ENCODE results near the gene PER3. TPM values are rescaled to one million over a fixed set of nuclear protein-coding genes. Genes with fewer than 3 reads are reported as not detected.

Gene PER3
- total and polyA plus RNA-seq, 5 donors from 2014 or later = 3.7 to 14.1 (median 4.1) TPM

GRCh38 chr1:7813677-7814373 is 29.7 kb downstream of the PER3 start:
- H3K36me3 ChIP-seq (ENCODE audit: control insufficient read depth, insufficient read depth, low read length) = peaks cover 20% of the 10 kb centered on the region
- no peaks in the 10 kb centered on the region for H3K4me1 ChIP-seq (ENCODE audit: control insufficient read depth, insufficient read depth, low read length, poor library complexity, severe bottlenecking)
- Mint-ChIP-seq H3K4me3 (no peak overlapping the region), H3K4me1 (no peaks in the 10 kb centered on the region), H3K9me3 (peaks cover 0 to 17% (median 5%) of the 10 kb centered on the region in 7 donors), H3K27me3 (no peaks in the 10 kb centered on the region), H3K27ac (no peak overlapping the region), H3K36me3 (peaks cover 27% of the 10 kb centered on the region)
- ATAC-seq (ENCODE audit: low read depth in 2 of 2) (no peak), DNase-seq (no peak)
- H3K27me3 ChIP-seq (ENCODE audit: control insufficient read depth, insufficient read depth, low read length) = no peaks in the 10 kb centered on the region
- H3K27ac ChIP-seq (ENCODE audit: insufficient read depth, low read length, poor library complexity, severe bottlenecking) = no peak overlapping the region
- H3K9me3 ChIP-seq (ENCODE audit: control insufficient read depth in 2 of 2, low read length in 2 of 2) = peaks cover 14% of the 10 kb centered on the region in 2 experiments
- H3K4me3 ChIP-seq (ENCODE audit: low read depth, low read length) = no peak overlapping the region

DNA sequence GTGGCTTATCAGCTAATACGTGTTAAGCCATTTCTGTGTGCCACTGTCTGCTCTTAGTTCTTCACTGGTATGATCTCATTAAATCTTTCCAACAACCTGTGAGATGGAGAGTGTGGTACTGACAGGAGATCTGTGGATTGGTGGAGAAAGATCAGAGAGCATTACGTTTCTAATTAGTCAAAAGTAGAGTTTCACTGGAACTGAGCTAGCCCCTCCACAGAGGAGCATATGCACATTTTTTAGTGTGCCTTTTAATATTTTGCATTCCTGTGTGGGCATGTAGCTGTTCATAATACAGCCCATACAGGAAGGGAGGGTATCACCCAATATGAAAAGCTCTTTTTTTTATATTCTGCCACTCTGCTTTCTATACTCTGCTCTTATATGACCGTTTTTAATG is 37.2 kb downstream of the PER3 start:
- no peak for ATAC-seq (ENCODE audit: low read depth in 2 of 2)
- no peaks in the 10 kb centered on the region for H3K27me3 Mint-ChIP-seq
- H3K36me3 Mint-ChIP-seq = peaks cover 41% of the 10 kb centered on the region

GRCh38 chr1:7824701-7825100 is 40.6 kb downstream of the PER3 start:
- ATAC-seq (ENCODE audit: low read depth in 2 of 2) (no peak), DNase-seq (no peak)
- Histone ChIP-seq H3K4me1 (ENCODE audit: control insufficient read depth, insufficient read depth, low read length, poor library complexity, severe bottlenecking) (no peaks in the 10 kb centered on the region), H3K4me3 (ENCODE audit: low read depth, low read length) (no peak overlapping the region), H3K36me3 (ENCODE audit: control insufficient read depth, insufficient read depth, low read length) (peaks cover 7% of the 10 kb centered on the region), H3K27me3 (ENCODE audit: control insufficient read depth, insufficient read depth, low read length) (no peaks in the 10 kb centered on the region), H3K9me3 (ENCODE audit: control insufficient read depth in 2 of 2, low read length in 2 of 2) (no peaks in the 10 kb centered on the region), H3K27ac (ENCODE audit: insufficient read depth, low read length, poor library complexity, severe bottlenecking) (no peak overlapping the region)
- no peak overlapping the region for H3K27ac Mint-ChIP-seq
- H3K36me3 Mint-ChIP-seq = peaks cover 58% of the 10 kb centered on the region
- no peaks in the 10 kb centered on the region for H3K9me3 Mint-ChIP-seq
- H3K4me1 Mint-ChIP-seq = peaks cover 0 to 4% (median 0%) of the 10 kb centered on the region in 4 donors
- H3K27me3 Mint-ChIP-seq = no peaks in the 10 kb centered on the region
- H3K4me3 Mint-ChIP-seq = no peak overlapping the region

More for the DNA sequence above, 37.2 kb downstream of the PER3 start:
- Mint-ChIP-seq H3K4me3 (no peak overlapping the region), H3K4me1 (peaks cover 0 to 3% (median 0%) of the 10 kb centered on the region in 4 donors), H3K9me3 (no peaks in the 10 kb centered on the region), H3K27ac (no peak overlapping the region)
- DNase-seq = no peak
- Histone ChIP-seq H3K4me3 (ENCODE audit: low read depth, low read length) (no peak overlapping the region), H3K9me3 (ENCODE audit: control insufficient read depth in 2 of 2, low read length in 2 of 2) (no peaks in the 10 kb centered on the region), H3K36me3 (ENCODE audit: control insufficient read depth, insufficient read depth, low read length) (peaks cover 7% of the 10 kb centered on the region), H3K27me3 (ENCODE audit: control insufficient read depth, insufficient read depth, low read length) (no peaks in the 10 kb centered on the region), H3K27ac (ENCODE audit: insufficient read depth, low read length, poor library complexity, severe bottlenecking) (no peak overlapping the region), H3K4me1 (ENCODE audit: control insufficient read depth, insufficient read depth, low read length, poor library complexity, severe bottlenecking) (no peaks in the 10 kb centered on the region)

GRCh38 chr1:7826363-7826762 is 42.3 kb downstream of the PER3 start:
- peak overlapping the region; percentile 51 for H3K4me3 ChIP-seq (ENCODE audit: low read depth, low read length)
- Mint-ChIP-seq H3K27me3 (no peaks in the 10 kb centered on the region), H3K36me3 (peaks cover 50% of the 10 kb centered on the region), H3K27ac (peak overlapping the region in 2 of 3 donors; percentile 74 to 75), H3K9me3 (no peaks in the 10 kb centered on the region), H3K4me1 (peaks cover 0 to 7% (median 2%) of the 10 kb centered on the region in 4 donors), H3K4me3 (peak overlapping the region; percentile 56 to 92 (median 82))
- ATAC-seq (ENCODE audit: low read depth in 2 of 2) (no peak), DNase-seq (no peak)
- H3K36me3 ChIP-seq (ENCODE audit: control insufficient read depth, insufficient read depth, low read length) = peaks cover 9% of the 10 kb centered on the region
- no peaks in the 10 kb centered on the region for H3K4me1 ChIP-seq (ENCODE audit: control insufficient read depth, insufficient read depth, low read length, poor library complexity, severe bottlenecking)
- no peaks in the 10 kb centered on the region for H3K27me3 ChIP-seq (ENCODE audit: control insufficient read depth, insufficient read depth, low read length)
- H3K27ac ChIP-seq (ENCODE audit: insufficient read depth, low read length, poor library complexity, severe bottlenecking) = no peak overlapping the region
- no peaks in the 10 kb centered on the region for H3K9me3 ChIP-seq (ENCODE audit: control insufficient read depth in 2 of 2, low read length in 2 of 2)

GRCh38 chr1:7827126-7827955 is 43.2 kb downstream of the PER3 start:
- H3K36me3 ChIP-seq (ENCODE audit: control insufficient read depth, insufficient read depth, low read length) = peaks cover 12% of the 10 kb centered on the region
- no peaks in the 10 kb centered on the region for H3K4me1 ChIP-seq (ENCODE audit: control insufficient read depth, insufficient read depth, low read length, poor library complexity, severe bottlenecking)
- H3K27me3 Mint-ChIP-seq = no peaks in the 10 kb centered on the region
- peak overlapping the region; percentile 51 for H3K4me3 ChIP-seq (ENCODE audit: low read depth, low read length)
- no peaks in the 10 kb centered on the region for H3K27me3 ChIP-seq (ENCODE audit: control insufficient read depth, insufficient read depth, low read length)
- ATAC-seq (ENCODE audit: low read depth in 2 of 2) (peak in 1 of 2 donors; percentile 52), DNase-seq (peak; percentile 12 to 39 (median 15))
- peak overlapping the region; percentile 80 to 92 (median 84) for H3K4me3 Mint-ChIP-seq
- H3K36me3 Mint-ChIP-seq = peaks cover 48% of the 10 kb centered on the region
- peaks cover 0 to 9% (median 2%) of the 10 kb centered on the region in 4 donors for H3K4me1 Mint-ChIP-seq
- H3K9me3 ChIP-seq (ENCODE audit: control insufficient read depth in 2 of 2, low read length in 2 of 2) = no peaks in the 10 kb centered on the region
- peak overlapping the region; percentile 31 for H3K27ac ChIP-seq (ENCODE audit: insufficient read depth, low read length, poor library complexity, severe bottlenecking)
- no peaks in the 10 kb centered on the region for H3K9me3 Mint-ChIP-seq
- H3K27ac Mint-ChIP-seq = peak overlapping the region; percentile 75 to 92 (median 89)

GRCh38 chr1:7831458-7831857 is 47.4 kb downstream of the PER3 start:
- Histone ChIP-seq H3K27ac (ENCODE audit: insufficient read depth, low read length, poor library complexity, severe bottlenecking) (no peak overlapping the region), H3K4me3 (ENCODE audit: low read depth, low read length) (no peak overlapping the region), H3K27me3 (ENCODE audit: control insufficient read depth, insufficient read depth, low read length) (no peaks in the 10 kb centered on the region), H3K4me1 (ENCODE audit: control insufficient read depth, insufficient read depth, low read length, poor library complexity, severe bottlenecking) (no peaks in the 10 kb centered on the region), H3K9me3 (ENCODE audit: control insufficient read depth in 2 of 2, low read length in 2 of 2) (no peaks in the 10 kb centered on the region), H3K36me3 (ENCODE audit: control insufficient read depth, insufficient read depth, low read length) (peaks cover 12% of the 10 kb centered on the region)
- no peak for ATAC-seq (ENCODE audit: low read depth in 2 of 2)
- Mint-ChIP-seq H3K27me3 (no peaks in the 10 kb centered on the region), H3K4me3 (no peak overlapping the region), H3K9me3 (no peaks in the 10 kb centered on the region), H3K4me1 (peaks cover 0 to 9% (median 2%) of the 10 kb centered on the region in 4 donors), H3K27ac (no peak overlapping the region), H3K36me3 (peaks cover 46% of the 10 kb centered on the region)
- no peak for DNase-seq

DNA sequence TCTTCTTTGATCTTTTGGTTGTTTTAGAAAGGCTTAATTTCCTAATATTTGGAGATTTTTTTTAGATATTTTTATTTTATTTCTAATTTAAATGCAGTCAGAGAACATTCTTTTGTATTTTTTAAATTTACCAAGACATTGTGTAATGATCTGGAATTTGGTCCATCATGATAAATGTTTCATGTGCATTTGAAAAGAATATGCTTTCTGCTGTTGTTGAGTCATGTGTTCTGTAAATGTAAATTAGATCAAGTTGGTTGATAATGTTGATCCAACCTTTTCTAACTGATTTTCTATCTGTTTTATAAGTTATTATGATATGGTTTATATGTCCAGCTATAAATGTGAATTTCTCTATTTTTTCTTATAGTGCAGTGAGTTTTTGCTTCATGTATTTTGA is 48.9 kb downstream of the PER3 start:
- H3K36me3 Mint-ChIP-seq = peaks cover 45% of the 10 kb centered on the region
- no peak overlapping the region for H3K27ac Mint-ChIP-seq
- H3K4me3 Mint-ChIP-seq = no peak overlapping the region
- no peaks in the 10 kb centered on the region for H3K27me3 Mint-ChIP-seq
- H3K36me3 ChIP-seq (ENCODE audit: control insufficient read depth, insufficient read depth, low read length) = peaks cover 21% of the 10 kb centered on the region
- H3K9me3 Mint-ChIP-seq = peaks cover 0 to 5% (median 2%) of the 10 kb centered on the region in 7 donors
- DNase-seq (no peak), ATAC-seq (ENCODE audit: low read depth in 2 of 2) (no peak)
- peaks cover 0 to 9% (median 2%) of the 10 kb centered on the region in 4 donors for H3K4me1 Mint-ChIP-seq
- H3K4me3 ChIP-seq (ENCODE audit: low read depth, low read length) = no peak overlapping the region
- H3K27me3 ChIP-seq (ENCODE audit: control insufficient read depth, insufficient read depth, low read length) = no peaks in the 10 kb centered on the region
- no peak overlapping the region for H3K27ac ChIP-seq (ENCODE audit: insufficient read depth, low read length, poor library complexity, severe bottlenecking)
- H3K4me1 ChIP-seq (ENCODE audit: control insufficient read depth, insufficient read depth, low read length, poor library complexity, severe bottlenecking) = no peaks in the 10 kb centered on the region
- H3K9me3 ChIP-seq (ENCODE audit: control insufficient read depth in 2 of 2, low read length in 2 of 2) = no peaks in the 10 kb centered on the region
